Ascending aorta (tissue), 2 donors: ENCODE data around the gene RTCA. TPM values are rescaled to one million over a fixed set of nuclear protein-coding genes. Genes with fewer than 3 reads are reported as not detected.
A peak's percentile ranks its signal among the peaks of the same experiment; 100 is the strongest.

Experiments
- DNase-seq, 2 donors: peaks; one replicate each; pipeline ENCODE4 v3.0.0-alpha.2; 2019; ENCODE audit warnings: low spot score in 2 of 2
- H3K27ac ChIP-seq, 2 donors: fragments of 200-600 bp; sonication (generic); one replicate each; pipeline ENCODE4 v1.5.1; 2016 to 2017; ENCODE audit warnings: mild to moderate bottlenecking in 1 of 2
- H3K27me3 ChIP-seq: fragments of 200-600 bp; sonication (generic); one replicate; pipeline ENCODE4 v1.5.1; 2017
- H3K36me3 ChIP-seq, 2 donors: fragments of 200-600 bp; sonication (generic); one replicate each; pipeline ENCODE4 v1.5.1; 2016
- H3K4me1 ChIP-seq, 2 donors: fragments of 200-600 bp; sonication (generic); one replicate each; pipeline ENCODE4 v1.5.1; 2016 to 2017; ENCODE audit warnings: mild to moderate bottlenecking in 1 of 2
- H3K4me3 ChIP-seq, 2 donors: fragments of 200-600 bp; sonication (generic); one replicate each; pipeline ENCODE4 v1.5.1; 2016 to 2017; ENCODE audit warnings: mild to moderate bottlenecking in 1 of 2
- H3K9me3 ChIP-seq, 2 donors: fragments of 200-600 bp; sonication (generic); one replicate each; pipeline ENCODE4 v1.5.1; 2016
- intact Hi-C: fragments of 100-400 bp; cut with DNase I; formaldehyde crosslinking; loops from one replicate; pipeline ENCODE4 v1.15.1; 2023
- total RNA-seq: library from RNA; depleted of rRNA; stranded (reverse); fragments of >200 nt; gene quantifications from one replicate; pipeline ENCODE4 v1.1.0, GENCODE V29; 2016
- TF ChIP-seq, protein P1 (sequence below), 3 experiments: fragments of 200-600 bp in 2 of 3; fragments of 450-650 bp in 1 of 3; sonication (generic) in 2 of 3; IDR thresholded peaks; one replicate each; pipeline ENCODE4 v1.5.1; 2016 to 2019; ENCODE audit warnings: antibody characterized with exemption in 3 of 3, mild to moderate bottlenecking in 1 of 3, moderate library complexity in 1 of 3

Gene RTCA
- 2.8 TPM for total RNA-seq

DNA sequence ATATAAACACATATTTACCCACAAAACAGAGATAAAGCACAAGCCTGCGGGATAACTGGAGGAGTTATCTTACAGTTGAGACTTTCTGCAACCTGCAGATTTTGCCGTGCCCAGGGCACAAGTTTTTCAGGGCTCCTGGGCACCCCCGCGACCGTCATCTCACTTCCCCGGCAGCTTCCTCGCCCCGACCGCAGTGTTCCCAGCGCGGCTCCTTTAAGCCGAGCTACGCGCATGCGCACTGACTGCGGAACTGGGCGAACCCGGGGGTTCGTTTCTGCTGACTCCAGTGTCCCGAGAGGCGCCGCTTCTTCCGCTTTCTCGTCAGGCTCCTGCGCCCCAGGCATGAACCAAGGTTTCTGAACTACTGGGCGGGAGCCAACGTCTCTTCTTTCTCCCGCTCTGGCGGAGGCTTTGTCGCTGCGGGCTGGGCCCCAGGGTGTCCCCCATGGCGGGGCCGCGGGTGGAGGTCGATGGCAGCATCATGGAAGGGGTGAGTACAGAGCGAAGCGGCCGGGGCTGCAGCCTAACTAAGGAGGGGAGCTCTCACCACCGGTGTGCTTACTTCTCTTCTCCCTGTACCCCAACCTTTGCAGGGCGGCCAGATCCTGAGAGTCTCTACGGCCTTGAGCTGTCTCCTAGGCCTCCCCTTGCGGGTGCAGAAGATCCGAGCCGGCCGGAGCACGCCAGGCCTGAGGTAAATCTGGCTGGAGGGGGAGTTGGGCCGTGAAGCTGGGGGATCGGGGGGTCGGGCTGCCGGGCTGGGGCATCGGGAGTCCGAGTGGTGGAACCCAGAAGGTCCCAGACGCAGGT, at the start of gene RTCA:
Gene RTCA (plus strand): TSS at position 286 of the 810 bp plus-strand sequence. CDS start 160 bp downstream, at position 446.
- Histone ChIP-seq H3K4me3 (peak within 1 kb of the TSS; percentile 92 to 98), H3K4me1 (peaks cover 3 to 17% of the 10 kb centered on the region in 2 donors), H3K36me3 (peaks cover 19 to 23% of the 10 kb centered on the region in 2 donors), H3K27ac (peak within 1 kb of the TSS; percentile 76 to 84), H3K27me3 (no peaks in the 10 kb centered on the region), H3K9me3 (no peaks in the 10 kb centered on the region)
- intact Hi-C loops = loop anchor here (1.0 to 5.0 kb wide), 4 partner anchors 17 to 626 kb away; partner anchors contain the start of genes CDC14A, DBT, EXTL2 and SASS6
- TF ChIP-seq, protein P1, sequence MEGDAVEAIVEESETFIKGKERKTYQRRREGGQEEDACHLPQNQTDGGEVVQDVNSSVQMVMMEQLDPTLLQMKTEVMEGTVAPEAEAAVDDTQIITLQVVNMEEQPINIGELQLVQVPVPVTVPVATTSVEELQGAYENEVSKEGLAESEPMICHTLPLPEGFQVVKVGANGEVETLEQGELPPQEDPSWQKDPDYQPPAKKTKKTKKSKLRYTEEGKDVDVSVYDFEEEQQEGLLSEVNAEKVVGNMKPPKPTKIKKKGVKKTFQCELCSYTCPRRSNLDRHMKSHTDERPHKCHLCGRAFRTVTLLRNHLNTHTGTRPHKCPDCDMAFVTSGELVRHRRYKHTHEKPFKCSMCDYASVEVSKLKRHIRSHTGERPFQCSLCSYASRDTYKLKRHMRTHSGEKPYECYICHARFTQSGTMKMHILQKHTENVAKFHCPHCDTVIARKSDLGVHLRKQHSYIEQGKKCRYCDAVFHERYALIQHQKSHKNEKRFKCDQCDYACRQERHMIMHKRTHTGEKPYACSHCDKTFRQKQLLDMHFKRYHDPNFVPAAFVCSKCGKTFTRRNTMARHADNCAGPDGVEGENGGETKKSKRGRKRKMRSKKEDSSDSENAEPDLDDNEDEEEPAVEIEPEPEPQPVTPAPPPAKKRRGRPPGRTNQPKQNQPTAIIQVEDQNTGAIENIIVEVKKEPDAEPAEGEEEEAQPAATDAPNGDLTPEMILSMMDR (IDR thresholded peaks at IDR 0.05) = no peak
- DNase-seq = peak; percentile 84 to 98

DNA sequence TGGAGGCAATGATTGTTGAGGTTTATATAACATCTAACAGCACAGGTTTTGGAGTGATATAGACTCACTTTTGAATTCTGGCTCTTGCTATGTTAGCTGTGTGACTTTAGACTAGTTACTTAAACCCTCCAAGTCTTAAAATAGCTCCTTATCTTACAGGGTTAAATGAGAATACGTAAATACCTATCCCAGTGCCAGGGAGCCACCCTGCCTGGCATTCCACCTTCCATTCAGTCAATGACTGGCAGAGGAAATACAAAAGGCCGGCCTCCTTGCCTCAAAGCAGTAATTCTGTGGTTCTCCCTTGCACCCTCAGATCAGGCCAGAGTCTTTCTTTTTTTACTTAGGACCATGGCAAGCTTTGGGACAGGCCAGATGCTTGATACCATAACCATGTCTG, 48.2 kb upstream of the RTCA start:
- Histone ChIP-seq H3K36me3 (peaks cover 34 to 43% of the 10 kb centered on the region in 2 donors), H3K9me3 (no peaks in the 10 kb centered on the region), H3K27me3 (no peaks in the 10 kb centered on the region), H3K4me1 (no peaks in the 10 kb centered on the region), H3K4me3 (no peak overlapping the region), H3K27ac (no peak overlapping the region)
- TF ChIP-seq, protein P1 (IDR thresholded peaks at IDR 0.05) = no peak
- no peak for DNase-seq
- intact Hi-C loops = no loop called here

DNA sequence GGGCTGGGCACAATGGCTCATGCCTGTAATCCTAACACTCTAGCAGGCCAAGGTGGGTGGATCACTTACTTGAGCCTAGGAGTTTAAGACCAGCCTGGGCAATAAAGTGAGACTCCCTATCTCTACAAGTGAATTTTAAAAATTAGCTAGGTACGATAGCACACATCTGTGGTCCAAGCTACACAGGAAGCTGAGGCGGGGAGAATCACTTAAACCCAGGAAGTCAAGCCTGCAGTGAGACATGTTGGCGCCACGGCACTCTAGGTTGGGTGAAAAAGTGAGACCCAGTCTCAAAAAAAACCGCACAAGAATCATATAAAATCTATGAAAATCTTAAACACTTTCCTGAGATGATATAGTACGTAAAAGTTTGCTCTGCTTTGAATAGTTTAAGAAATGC, 46.6 kb upstream of the RTCA start:
- no peaks in the 10 kb centered on the region for H3K9me3 ChIP-seq
- intact Hi-C loops = no loop called here
- peaks cover 21 to 28% of the 10 kb centered on the region in 2 donors for H3K36me3 ChIP-seq
- DNase-seq = no peak
- H3K4me3 ChIP-seq = no peak overlapping the region
- H3K27me3 ChIP-seq = no peaks in the 10 kb centered on the region
- TF ChIP-seq, protein P1 (IDR thresholded peaks at IDR 0.05) = no peak
- no peak overlapping the region for H3K27ac ChIP-seq
- no peaks in the 10 kb centered on the region for H3K4me1 ChIP-seq

DNA sequence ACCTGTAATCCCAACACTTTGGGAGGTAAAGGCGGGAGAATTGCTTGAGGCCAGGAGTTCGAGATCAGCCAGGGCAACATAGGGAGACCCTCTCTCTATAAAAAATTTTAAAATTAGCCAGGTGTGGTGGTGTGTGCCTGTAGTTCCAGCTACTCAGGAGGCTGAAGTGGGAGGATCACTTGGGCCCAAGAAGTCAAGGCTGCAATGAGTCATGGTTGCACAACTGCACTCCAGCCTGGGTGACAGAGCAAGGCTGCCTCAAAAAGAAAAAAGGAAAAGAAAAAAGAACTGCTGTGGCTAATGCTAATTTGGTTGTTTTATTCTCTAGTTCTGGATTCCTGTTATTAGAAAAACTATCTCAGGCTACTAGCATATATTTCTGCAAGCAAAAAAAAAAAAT, 46.1 kb upstream of the RTCA start:
- no peak for DNase-seq
- Histone ChIP-seq H3K9me3 (no peaks in the 10 kb centered on the region), H3K27ac (no peak overlapping the region), H3K4me1 (no peaks in the 10 kb centered on the region), H3K4me3 (no peak overlapping the region), H3K27me3 (no peaks in the 10 kb centered on the region), H3K36me3 (peaks cover 18 to 23% of the 10 kb centered on the region in 2 donors)
- intact Hi-C loops = no loop called here
- TF ChIP-seq, protein P1 (IDR thresholded peaks at IDR 0.05) = no peak

DNA sequence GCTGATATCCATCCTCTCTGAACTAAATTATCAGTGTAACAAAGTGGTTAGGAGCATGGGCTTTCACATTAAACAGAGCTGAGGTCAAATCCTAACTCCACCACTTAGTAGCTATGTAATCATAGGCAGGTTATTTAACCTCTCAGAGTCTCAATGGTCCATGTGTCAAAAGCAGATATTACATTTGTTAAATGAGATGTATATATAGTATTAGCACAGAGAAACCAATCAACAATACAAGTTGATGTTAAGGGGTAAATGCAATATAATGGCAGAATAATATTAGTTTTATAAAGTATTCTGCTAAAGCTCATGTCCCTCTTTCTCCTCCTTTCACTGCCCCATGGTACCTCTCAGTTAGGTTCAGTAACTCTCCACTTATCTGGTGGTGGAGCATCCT, 43.6 kb upstream of the RTCA start:
- H3K27ac ChIP-seq = no peak overlapping the region
- H3K36me3 ChIP-seq = peaks cover 5 to 12% of the 10 kb centered on the region in 2 donors
- H3K4me1 ChIP-seq = no peaks in the 10 kb centered on the region
- no peaks in the 10 kb centered on the region for H3K9me3 ChIP-seq
- H3K4me3 ChIP-seq = no peak overlapping the region
- intact Hi-C loops = no loop called here
- H3K27me3 ChIP-seq = no peaks in the 10 kb centered on the region
- no peak for DNase-seq
- TF ChIP-seq, protein P1 (IDR thresholded peaks at IDR 0.05) = no peak
